Right hindlimb (tissue), 1 donor: ENCODE data around the gene YIF1A.
"Not testable (repeated sequence)": the region's sequence is repeated elsewhere in the genome, so short reads cannot be mapped to it uniquely, and the experiment has no call there.

Experiments used
- DNase-seq: peaks from one replicate; pipeline ENCODE4 v3.0.0-alpha.2; 2018

The YIF1A gene

GRCh38 chr11:66325263-66325671 lies 36.3 kb upstream of the YIF1A start:
- peak; percentile 28 for DNase-seq

GRCh38 chr11:66324664-66325063 lies 35.7 kb upstream of the YIF1A start:
- no peak for DNase-seq

DNA sequence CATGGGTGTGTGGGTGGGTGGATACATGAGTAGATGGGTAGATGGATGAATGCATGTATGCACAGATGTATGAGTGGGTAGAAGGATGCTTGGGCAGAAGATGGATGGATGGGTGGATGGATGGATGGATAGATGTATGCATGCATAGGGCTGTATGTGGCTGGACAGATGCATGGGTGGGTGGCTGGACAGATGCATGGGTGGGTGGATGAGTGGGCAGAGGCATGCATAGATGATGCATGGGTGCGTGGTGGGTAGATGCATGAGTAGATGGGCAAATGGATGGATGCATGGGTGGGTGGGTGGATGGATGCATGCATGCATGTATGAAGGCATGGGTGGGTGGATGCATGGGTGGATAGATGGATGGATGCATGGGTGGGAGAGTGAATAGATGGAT lies 34.7 kb upstream of the YIF1A start:
- no peak for DNase-seq

GRCh38 chr11:66322732-66323427 lies 33.9 kb upstream of the YIF1A start:
- DNase-seq, result no peak

GRCh38 chr11:66321606-66322005 lies 32.7 kb upstream of the YIF1A start:
- no peak for DNase-seq

GRCh38 chr11:66320748-66321147 lies 31.8 kb upstream of the YIF1A start:
- DNase-seq, result not testable (repeated sequence)

GRCh38 chr11:66320289-66320688 lies 31.3 kb upstream of the YIF1A start:
- DNase-seq, result not testable (repeated sequence)

GRCh38 chr11:66318600-66318970 lies 29.6 kb upstream of the YIF1A start:
- peak; percentile 29 for DNase-seq

DNA sequence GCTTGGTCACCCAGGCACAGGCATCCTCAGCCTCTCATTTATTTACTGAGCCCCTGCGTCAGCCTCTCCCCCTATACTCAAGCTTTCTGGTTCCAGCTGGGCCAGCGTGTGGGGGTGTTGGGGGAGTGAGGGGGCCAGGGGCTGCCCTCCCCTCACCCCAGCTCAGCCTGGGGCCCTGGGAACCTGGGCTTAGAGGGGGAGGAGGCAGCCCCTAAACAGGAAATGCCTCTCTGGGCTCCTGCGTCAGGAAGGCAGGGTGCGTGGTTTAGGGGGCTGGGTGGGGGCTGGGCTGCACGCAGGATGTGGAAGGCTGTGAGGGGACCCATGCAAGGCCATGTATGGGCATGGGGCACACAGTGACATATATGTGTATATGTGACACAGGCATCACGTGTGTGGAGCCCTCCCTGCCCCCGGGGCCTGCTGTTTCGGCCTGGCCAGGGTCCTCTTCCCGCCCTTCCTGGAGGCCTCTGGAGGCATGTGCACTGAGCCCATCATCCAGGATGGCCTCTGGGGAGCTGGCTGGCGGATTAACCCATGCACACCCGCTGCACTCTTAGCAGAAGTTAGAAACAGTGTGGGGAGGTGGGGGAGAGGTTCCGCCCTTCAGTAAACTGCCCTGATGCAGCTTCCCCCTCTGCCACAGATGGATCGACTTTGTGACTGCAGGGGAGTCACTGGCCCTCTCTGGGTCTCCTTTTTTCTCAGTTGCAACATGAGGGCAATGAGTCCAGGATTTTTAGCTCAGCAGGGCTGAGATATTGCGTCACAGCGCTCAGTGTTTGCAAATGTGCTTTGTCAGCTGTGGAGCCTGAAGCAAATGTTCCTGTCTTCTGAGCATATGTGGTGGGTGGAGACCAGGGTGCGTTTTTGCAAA lies 29.0 kb upstream of the YIF1A start:
- peak; percentile 71 for DNase-seq

GRCh38 chr11:66317322-66317722 lies 28.4 kb upstream of the YIF1A start:
- DNase-seq, result no peak

- peak; percentile 91 for DNase-seq
Observed at GRCh38 chr11:66316849-66317251, 27.9 kb upstream of the YIF1A start, which contains the start of gene CD248. TSS of gene CD248 (minus strand) at chr11:66317044. CDS start at chr11:66317027, 17 bp downstream.

- DNase-seq, result no peak
Observed at GRCh38 chr11:66315921-66316811, 27.2 kb upstream of the YIF1A start.

DNA sequence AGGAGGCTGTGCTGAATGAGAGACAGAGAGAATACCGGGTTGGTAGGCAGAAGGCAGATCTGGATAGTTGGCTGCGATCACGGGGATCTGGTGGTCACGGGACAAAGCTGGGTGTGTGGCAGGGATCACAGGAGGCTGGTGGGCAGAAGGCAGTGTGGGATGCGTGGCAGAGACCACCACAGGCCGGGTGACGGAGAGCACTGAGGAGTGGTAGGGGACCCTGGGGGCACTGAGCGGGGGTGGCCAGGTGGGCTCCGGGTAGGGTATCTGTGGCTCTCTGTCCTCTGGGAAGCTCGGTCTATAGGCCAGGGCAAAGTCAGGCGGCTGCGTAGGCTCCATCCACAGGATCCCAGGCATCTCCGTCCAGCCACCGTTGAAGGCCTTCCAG lies 26.5 kb upstream of the YIF1A start:
- DNase-seq, result no peak

- no peak for DNase-seq
Observed at GRCh38 chr11:66314561-66315497, 25.9 kb upstream of the YIF1A start.

DNA sequence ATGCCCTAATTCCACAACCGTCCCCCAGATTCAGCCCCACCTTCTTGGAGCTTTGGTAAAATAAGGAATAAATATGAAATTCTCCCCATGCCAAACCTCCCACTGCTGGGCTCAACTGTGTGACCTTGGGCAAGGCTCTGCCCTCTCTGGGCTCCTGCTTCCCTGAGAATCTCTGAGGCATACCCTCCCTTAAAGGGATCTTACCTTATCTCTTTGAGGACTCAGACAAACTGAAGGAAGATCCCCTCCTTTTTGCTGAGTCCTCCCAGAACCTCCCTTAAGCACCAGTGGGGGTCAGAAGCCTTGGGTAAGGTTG lies 25.2 kb upstream of the YIF1A start:
- DNase-seq, result no peak

DNA sequence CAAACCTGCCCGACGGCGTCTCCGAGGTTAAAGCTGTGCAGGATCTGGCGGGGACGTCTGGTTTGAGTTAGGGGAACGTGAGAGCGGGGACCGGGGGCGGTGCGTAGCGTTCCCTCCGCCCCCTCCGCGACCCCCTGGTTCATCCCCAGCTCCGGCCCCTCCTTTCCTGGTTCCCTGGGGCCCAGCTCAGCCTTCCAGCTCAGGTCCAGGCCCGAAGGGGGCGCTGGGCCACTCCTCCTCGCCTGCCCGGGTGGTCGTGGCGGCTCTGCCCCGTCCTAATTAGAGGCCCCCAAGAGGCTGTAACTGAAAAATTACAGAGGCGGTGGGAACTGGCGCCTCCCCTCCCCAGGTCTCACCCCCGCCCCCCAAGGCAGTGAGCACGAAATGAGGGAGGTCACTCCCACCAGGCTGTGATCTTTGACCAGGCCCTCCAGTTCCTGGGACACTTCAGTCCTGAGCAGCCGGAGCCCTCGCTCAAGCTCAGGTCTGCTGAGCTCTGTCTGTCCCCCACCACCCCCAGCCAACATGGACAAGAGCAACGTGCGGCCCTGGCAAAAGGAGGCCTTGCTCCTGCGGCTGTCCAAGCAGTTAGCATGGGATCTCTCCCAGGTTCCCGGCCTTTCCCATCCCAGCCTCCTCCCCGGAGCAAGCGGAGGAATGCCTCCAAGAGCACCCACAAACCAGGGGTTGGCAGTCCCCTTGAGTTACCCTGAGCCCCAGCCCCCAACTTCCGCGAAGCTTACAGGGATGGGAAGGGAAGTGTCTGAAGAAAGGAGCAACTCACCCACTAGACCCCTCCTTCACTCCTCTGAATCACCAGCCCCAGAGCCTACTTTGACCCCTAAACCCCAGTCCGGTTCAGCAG lies 24.6 kb upstream of the YIF1A start:
- DNase-seq, result peak; percentile 90

DNA sequence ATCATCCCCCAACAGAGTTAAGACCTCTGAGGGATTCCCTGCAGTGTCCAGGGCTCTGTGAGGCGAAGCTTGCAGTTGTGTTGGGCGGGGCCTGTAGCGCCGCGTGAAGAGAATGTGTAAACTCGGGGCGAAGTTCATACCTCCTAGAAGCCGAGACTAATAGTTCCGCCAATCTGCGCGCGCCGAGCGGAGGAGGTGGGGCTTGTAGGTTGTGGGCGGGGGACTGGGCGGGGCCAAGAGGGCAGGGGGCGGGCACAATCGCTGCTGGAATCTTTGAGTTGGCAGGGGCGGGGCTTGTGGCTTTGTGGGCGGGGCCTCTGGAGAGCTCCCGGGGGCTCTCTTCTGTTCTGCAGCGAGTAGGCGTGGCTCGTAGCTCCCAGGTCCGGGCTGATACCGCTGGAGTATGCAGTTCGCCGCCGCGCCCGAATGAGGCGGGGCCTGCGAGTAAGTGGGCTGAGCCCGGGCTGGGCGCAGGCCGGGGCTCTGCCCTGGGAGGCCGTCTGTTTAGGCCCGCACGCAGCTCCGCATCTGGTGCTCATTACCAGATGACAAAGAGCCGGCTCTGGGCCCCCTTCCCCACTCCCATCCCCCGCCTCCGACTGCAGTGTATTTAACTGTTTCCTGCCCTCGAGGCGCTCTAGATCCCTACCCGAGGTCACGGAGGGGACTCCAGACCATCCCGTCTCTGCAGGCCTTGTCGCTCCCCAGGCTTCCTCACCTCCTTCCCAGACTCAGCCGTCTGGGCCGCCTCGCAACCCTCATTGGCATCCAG lies 23.8 kb upstream of the YIF1A start:
- peak; percentile 99 for DNase-seq

DNA sequence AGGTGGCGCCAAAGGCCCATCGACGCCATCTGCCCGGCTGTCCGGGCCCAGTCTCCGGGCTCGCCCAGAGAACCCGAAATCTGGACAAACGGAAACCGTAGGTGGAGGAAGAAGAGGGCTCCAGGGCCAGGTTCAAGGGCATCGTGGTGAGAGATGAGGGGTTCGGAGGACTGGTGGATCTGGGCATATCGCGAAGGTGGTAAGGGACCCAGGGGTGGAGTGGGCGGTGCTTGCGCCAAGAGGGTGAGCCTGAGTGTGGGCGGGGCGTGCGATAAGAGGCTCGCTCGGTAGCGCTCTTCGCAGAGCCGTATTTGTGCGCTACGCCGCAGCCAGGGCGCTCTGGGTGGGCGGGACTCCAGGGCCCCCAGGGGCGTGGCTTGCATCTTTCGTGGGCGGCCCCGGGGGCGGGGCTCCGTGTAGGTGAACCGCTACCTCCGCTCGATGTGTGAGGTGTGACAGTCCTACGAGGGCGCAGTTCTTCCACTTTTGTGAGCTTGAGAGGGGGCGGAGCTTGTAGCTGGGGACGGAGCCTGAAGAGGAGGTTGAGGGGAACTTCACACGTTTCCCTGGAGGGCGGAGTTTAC lies 23.1 kb upstream of the YIF1A start:
- DNase-seq, result peak; percentile 94

- no peak for DNase-seq
Observed at GRCh38 chr11:66311470-66311964, 22.6 kb upstream of the YIF1A start.
